SIG-M5 (cell line): ENCODE data around the gene WFIKKN2.

Experiments used
- DNase-seq: peaks from one replicate; lab custom pipeline; 2025; lab: John Stamatoyannopoulos, UW

Gene WFIKKN2

DNA sequence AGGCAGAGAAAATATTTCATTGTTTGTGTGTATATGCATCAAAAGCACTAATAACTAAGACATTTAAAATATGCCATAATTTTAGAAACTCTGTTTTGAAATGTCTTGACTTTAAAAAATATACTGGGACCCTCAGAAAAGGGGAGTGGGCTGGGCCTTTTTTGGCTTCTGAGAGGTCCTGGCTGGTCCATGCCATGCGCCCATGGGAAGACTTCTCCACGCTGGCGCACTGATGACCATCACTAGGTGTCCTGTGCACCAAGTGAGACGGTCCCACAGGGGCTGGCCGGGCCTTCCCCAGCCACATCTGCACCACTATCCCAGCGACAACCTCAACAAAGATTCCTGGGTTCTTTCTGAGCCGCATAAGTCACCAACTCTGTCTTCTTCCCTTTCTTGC lies 27.0 kb upstream of the WFIKKN2 start:
- DNase-seq = no peak

DNA sequence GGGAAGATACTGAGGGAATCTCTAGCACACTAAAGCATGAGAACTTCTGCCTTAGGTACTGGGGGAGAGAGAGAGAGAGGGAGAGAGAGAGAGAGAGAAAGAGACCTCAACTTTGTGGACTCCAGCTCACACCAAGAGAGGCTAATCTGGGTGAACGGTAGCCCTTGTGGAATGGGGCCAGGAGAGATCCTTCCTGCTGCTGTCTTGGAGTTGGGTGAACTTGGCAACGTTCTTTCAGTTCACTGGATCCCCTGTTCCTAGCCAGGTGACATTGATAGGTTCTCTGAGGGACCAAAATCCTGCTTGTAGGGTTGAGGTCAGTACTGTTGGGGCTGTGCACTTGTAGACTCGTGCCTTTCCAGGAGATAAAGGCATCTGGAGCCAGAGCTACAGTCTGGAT lies 26.5 kb upstream of the WFIKKN2 start:
- no peak for DNase-seq

DNA sequence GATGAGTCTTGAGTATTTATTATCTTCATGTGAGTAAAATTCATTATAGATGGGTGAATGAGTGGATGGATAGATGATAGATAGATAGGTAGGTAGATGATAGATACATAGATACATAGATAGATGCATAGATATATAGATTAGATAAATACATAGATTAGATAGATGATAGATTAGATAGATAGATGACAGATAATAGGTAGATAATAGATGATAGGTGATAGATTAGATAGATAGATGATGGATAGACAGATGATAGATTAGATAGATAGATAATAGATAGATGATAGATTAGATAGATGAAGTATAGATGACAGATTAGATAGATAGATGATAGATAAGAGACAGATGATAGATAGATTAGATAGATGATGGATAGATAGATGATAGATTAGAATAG lies 21.8 kb upstream of the WFIKKN2 start:
- DNase-seq = no peak

DNA sequence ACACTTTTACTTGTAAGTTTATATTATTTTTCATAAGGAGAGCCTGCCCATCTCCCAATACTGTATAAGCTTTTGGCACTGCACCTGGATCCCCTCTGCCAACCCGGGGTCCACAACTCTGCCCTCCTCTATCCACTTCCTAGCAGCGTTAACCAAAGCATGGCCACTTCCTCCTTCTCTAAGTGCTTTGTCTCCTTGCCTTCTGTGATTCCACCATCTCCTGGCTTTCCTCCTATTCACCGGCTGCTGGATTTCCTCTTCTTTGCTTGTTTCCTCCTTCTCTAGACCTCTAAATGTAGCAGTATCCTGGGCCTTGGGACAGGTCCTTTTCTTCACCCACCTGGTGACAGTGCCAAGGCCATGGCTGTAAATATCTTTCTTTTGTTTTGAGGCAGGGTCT lies 20.0 kb upstream of the WFIKKN2 start:
- DNase-seq = no peak

DNA sequence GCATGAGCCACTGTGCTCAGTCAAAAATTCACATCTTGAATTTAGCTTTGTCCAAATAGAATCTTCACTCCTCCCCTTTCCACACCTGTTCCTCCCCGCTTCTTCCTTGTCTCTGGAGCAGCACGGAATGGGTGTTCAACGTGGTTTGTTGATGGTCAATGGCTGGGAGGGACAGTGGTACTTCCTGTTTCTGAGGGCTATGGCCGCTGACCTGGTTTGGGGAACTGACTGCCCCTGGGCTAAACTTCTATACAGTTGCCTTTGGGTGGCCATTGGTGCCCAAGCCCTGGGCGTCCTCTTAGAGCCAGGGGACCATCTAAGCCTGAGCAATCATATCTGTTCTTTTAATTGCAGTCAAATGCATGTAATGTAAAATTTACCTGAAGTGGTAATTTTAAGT lies 19.1 kb upstream of the WFIKKN2 start:
- no peak for DNase-seq

DNA sequence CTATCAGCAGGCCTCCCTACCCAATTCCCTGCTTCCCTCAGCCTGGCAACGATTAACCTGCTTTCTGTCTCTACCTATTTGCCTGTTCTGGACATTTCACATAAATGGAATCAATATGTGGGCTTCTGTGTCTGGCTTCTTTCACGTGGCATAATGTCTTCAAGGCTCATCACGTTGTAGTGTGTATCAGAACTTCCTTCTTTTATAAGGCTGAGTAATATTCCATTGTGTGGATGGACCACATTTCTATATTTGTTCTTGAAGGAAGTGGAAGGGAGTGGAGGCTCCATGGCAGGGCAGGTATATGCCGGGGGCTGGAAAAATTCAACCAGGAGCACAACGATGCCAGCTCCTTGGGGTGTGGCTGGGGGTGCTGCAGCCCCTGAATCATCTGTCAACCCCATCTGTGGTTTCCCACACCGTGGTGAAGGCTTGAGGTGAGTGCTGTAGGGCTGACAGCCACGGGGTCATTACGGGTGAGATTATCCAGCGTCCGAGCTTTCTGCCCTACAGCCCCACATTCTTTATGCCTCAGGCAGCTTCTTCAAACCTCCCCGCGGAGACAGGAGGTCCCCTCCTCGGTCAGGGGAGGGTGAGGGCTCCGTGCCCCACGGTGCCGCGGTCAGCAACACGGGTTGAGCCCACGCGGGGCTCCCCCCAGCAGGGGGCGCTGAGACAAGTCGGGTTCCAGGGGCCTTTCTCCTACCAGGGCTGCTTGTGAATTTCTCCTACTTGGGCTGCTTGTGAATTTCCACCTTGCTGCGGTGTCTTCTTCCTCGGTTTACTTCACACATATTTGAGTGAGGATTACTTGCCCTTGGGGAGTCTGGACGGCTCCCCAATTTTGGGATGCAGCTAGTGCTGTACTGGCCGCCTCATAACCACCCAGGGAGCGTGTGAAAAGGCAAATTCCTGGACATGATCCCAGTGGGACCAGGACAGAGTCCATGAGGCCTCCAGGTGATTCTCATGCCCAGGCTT lies 18.3 kb upstream of the WFIKKN2 start:
- DNase-seq = no peak

DNA sequence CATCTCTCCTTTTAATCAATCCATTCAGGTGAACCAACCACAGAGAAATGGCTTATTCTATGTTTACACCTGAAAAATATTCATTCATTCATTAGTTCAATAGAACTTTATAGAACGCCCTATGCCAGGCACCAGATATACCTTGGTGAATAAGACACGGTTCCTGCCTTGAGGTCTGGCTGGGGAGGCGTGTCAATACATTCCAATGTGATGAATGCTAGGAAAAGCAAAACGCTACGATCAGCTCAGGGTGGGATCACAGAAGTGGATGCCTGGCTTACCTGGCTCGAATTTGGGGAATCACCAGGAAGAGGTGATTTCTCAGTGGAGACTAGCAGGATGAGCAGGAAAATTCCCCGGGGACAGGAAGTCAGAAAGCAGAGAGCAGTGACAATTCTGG lies 17.5 kb upstream of the WFIKKN2 start:
- DNase-seq = no peak

DNA sequence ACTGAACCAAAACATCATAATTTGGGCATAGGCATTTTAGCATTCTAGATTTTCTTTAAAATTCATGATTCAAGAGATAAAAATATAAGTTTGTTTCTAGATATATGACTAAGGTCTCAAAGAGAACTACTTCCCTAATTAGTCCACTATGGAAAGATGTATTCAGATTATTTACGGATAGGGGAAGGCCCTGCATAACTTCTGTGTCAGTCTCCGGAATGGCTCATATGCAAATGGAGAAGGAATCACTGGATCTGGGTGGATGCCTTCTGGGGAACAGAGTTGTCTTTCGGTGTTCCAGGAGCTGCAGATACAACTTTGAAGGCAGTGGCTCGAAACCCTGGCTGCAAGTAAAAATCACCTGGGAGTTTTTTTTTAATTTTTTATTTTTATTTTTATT lies 17.1 kb upstream of the WFIKKN2 start:
- no peak for DNase-seq

DNA sequence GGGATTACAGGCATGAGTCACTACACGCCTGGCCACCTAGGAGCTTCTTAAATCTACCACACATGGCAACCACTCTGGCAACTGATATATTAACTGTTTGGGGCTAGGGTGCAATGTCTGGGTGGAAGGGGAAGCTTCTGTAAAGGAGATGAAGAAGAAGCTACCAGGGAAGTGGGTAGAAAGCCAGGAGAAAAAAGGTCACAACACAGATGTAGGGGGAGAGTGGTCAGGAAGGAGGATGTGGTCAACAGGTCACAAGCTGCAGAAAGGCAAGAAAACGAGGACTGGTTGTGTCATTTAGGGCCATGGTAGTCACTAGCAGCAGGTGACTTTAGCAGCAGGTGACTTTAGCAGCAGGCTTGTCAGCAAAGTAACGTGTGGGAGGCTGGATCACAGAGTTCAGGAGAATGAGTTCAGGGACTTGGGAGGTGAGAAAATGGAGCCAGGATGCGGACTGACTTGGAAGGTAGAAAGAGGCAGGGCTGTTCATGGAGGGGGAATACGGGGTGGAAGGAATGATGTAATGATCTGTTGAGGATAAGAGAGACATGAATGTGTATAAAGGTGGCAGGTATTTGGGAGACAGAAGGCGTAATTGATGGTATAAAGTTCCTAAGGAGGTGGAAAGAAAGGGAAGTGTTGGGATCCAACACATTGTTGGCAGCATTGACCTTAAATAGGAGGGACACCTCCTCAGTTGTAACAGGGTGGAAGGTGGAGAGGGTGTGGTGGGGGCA lies 16.3 kb upstream of the WFIKKN2 start:
- DNase-seq = no peak

DNA sequence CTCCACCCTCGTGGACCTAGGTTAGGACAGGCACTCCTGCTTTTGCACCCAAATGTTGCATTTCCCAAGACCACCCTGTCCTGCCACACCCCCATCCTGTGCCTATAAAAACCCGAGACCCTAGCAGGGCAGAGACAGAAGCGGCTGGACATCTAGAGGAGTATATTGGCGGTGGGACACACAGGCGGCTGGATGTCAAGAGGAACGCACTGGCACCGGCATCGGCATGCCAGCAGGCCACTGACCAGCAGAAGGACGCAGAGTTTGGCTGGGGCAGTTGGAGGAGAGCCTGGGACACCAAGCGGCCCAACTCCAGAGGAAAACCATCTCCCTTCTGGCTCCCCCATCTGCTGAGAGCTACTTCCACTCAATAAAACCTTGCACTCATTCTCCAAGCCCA lies 14.7 kb upstream of the WFIKKN2 start:
- no peak for DNase-seq

DNA sequence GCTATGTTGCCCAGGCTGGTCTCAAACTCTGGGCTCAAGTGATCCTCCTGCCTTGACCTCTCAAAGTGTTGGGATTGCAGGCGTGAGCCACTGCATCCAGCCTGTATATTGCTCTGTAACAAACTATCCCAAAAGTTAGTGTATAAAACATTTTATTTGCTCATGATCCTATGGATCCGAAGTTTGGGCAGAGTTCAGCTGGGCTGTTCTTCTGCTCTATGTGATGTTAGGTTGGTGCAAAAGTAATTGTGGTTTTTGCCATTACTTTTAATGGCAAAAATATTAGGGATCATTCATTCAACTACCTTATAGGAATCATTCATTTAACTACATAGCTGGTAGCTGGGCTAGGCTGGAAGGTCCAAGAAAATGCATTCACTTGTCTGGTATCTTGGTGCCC lies 12.8 kb upstream of the WFIKKN2 start:
- DNase-seq = no peak

DNA sequence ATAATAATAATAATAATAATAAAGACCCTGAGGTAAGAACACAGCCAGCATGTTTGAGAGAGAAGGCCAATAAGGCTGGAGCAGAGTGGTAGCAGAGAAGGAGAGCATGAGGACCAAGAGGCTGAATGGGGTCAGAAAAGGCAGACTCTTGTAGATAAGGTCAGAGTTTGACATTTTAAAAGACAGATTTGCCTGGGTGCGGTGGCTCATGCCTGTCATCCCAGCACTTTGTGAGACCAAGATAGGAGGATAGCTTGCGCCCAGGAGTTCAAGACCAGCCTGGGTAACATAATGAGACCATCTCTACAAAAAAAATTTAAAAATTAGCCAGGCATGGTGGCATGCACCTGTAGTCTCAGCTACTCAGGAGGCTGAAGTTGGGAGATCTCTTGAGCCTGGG lies 11.0 kb upstream of the WFIKKN2 start:
- DNase-seq = no peak

DNA sequence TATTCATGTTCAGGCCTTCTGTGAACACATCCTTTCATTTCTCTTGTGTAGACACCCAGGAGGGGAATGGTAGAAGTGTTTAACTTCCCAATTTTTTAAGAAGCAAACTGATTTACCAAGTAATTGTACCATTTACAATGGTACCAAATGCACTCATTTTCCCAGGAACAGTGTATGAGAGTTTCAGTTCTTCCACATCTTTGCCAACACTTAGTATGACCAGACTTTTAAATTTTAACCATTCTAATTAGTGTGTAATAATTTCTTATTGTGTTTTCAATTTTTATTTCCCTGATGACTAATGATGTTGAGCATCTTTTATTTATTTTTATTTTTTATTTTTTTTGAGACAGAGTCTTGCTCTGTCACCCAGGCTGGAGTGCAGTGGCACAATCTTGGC lies 10.2 kb upstream of the WFIKKN2 start:
- DNase-seq = no peak

DNA sequence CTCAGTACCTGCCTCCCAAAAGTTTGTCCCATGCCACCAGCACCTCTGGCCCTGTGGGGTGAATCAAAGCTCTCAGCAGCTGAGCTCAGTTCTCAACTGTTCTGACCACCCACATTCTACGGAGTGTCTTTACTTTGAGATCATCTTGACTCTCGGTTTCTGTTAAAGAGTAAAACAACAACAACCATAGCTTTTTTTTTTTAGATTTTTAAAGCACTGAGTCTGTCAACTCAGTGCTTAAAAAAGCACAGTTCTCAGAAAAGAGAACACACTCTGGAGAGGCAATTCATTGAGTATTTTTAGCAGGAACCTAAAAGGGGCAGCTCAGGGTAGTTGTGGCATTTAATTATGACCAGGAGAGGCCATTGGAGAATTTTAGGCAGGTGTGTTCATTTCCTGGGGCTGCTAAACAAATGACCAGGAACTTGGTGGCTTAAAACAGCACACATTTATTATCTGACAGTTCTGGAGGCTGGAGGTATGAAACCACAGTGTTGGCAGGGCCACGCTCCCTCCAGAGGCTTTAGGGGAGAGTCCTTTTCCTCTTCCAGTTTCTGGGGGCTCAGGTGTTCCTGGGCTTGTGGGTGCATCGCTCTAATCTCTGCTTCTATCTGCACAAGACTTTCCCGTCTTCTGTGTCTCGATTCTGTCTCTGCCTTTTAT lies 6.7 kb upstream of the WFIKKN2 start:
- DNase-seq = no peak

DNA sequence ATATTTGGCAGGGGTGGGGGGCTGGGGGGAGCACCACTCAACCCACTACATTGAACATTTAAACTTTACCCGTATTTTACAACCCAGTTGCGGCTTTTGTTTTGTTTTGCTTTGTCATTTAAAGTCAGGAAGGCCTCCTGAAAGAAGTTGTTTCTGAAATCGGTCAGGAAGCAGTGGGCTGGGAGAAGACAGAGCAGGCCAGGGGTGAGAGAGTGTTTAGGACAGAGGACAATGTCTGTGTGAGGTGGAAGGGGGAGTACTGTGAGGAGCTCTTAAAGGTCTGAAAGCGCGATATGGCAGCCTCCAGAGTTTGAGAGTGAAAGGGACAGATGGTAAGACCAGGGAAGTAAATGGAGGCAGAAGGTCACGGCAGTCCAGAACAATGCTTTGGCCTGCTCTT lies 6.1 kb upstream of the WFIKKN2 start:
- no peak for DNase-seq

DNA sequence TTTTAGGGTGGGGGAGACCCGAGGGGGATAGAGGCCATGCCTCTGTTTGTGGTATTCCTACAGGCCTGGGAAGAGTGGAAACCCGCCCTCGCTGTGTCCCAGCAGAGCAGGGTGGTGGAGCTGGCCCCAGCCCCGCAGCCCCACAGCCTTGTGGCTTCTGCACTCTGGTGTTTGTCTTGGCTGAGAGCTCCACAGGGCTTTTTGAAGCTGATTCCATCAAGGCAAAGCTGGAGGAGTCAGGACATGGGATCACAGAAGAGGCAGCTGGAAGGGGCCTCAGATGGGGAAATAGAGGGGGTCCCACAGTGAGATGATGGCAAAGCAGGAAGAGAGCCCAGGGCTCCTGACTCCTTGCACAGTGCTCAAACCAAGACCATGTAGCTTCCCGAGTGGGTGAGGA lies 5.0 kb upstream of the WFIKKN2 start:
- no peak for DNase-seq

DNA sequence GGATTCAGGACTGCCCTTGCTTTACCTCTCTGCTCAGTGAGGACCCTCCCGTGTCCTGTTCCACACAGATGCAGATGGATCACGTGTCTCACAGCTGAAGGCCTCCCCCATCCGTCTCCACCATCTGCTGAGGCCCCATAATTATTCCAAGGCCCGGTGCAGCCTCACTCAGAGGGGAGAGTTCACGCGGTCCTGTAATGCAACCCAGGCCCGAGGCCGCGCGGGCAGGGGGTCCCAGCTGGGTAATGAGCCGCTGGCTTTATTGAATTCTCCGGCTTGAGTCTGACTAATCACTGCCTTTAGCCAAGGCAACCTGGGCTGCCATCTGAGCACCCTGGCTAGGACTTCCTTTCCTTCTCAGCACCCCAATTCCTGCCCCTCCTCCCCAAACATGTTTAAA lies 4.4 kb upstream of the WFIKKN2 start:
- no peak for DNase-seq

DNA sequence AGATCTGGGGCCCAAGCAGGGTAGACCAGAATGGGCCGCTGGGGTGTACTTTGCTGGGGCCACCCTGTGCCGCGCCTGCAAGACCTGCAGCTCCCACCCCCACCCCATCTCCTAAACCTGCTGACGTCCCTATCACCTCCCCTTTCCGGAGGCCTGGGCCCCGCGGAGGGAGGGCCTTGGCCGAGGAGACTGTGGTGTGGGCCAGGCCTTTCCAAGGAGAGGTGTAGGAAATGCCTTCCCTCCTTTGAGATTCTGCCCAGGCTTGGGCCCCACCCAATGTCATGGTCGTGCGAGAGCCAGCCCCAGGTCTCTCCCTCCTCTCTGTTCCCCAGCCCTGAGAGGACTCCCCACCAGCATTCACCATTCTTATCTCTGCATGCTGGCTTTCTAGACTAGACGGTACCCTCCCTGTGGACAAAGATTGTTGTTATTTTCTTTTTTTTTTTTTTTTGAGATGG lies 3.9 kb upstream of the WFIKKN2 start:
- no peak for DNase-seq

DNA sequence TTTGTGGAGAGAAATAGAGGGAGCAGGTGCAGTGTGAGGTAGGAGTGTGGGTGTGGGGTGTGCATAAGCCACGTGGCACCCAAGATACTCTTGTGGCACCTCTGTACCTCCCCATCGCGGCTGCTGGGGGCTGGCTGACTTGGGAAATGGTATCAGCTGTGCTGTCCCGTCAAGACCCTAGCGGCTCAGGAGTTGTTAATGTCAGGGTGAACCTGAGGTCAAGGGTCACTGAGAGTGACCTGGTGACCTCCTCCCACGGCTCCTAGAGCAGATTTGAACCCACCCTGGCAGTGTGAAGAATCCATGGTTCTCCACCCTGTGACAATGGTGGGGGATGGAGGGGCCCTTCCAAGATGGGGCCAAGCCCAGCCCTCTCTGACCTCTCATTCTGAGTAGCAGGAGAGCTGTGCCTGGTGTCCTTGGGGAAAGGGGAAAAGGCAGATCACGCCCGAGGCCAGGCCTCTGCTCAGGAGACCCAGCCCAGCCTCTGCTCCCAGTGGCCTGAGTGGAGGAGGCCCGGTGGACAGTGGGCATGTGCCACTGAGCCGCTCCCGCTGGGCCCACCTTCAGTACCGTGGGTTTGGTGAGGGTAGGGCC lies 3.0 kb upstream of the WFIKKN2 start:
- DNase-seq = no peak

DNA sequence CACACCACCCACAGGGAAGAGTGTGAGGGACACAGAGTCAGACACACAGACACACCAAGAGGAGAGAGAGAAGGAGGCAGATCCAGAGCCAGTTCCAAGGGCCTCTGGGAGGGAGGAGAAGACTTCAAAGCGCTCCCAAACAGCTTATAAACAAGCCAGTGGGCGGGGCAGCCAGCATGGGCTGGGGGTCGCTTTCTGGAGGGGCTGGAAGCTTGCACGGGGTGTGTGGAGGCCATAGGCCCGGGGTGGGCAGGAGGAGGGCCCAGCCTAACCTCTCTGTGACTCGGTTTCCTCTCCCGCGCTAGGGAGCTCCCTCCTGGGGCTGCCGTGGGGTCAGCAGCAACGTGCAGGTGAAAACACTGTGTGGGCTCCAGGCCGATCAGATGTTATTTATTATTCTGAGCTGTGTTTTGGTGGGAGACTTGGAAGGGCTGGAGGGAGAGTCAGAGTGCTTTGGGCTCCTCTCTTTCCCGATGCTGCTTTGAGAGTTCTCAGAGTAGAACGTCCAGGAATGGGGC lies 2.5 kb upstream of the WFIKKN2 start:
- no peak for DNase-seq

DNA sequence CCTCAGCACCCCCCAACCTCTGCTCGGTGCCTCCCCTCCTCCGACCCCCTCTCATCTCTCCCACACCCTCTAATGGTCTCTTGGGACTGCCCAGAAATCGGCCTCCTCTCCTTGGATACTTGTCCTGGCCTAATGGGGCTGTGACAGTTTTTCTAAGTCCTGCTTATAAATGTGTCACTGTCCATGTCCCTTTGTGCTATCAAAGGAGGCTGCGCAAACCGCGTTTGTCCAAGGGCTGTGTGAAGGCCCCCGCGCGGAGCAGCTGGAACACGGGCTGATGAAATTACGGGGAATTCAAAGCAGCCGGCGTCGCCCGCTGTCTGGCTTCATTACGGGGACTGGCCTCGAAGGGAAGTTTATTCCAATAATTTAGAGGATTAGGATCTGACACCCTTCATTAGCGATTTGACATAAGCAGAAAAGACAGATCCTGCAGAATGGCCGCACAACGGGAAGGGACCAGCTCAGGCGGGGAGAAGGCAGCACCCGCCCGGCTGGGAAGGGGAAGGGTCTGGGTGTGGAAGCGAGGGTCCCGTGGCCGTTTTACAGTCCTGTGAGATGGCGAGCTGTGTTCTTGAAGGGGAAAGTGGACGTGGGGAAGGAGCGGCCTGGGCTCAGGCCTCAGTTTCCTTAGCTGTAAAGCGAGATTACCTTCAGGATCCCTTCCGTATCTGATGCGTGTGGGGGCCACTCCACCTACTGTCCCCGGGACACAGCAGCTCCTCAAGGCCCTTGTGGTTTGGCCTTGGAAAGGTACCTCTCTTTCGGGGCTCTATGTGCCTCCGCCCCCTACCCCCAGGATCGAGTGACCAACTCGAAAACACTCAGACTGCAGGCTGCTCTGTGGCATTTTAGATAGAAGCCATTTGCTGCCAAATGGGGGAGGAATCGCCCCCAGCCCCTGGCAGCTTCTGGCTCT lies 1.6 kb upstream of the WFIKKN2 start:
- DNase-seq = no peak
